Measurements from ENCODE around the gene UBE2J2. TPM values are rescaled to one million over a fixed set of nuclear protein-coding genes. Genes with fewer than 3 reads are reported as not detected.

Gene UBE2J2
- total RNA-seq, 2 donors from 2014 or later: 59.4 to 80.5 TPM

DNA sequence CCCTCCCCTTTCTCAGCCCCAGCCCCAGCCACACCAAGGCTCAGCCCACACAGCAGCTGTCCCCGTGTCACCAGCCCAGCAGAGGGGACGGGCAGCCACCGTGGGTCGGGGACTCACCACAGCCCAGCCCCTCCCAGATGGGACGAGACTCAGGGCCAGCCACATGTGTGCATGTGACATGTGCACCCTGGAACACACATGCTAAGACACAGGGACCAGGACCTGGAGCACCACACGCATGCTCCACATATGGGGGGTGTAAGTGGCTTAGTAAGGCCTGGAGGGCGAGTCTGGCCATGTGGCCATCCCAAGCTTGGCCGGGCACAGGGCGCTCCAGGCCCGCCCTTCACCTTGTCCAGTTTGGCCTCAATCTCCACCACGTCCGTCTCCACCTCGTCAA is 30.1 kb upstream of the UBE2J2 start:
- DNase-seq (ENCODE audit: low spot score in 2 of 2) (no peak), ATAC-seq (no peak)
- H3K36me3 Mint-ChIP-seq: peaks cover 0 to 7% of the 10 kb centered on the region in 2 donors
- H3K27ac Mint-ChIP-seq: no peak overlapping the region
- H3K9me3 Mint-ChIP-seq: no peaks in the 10 kb centered on the region

DNA sequence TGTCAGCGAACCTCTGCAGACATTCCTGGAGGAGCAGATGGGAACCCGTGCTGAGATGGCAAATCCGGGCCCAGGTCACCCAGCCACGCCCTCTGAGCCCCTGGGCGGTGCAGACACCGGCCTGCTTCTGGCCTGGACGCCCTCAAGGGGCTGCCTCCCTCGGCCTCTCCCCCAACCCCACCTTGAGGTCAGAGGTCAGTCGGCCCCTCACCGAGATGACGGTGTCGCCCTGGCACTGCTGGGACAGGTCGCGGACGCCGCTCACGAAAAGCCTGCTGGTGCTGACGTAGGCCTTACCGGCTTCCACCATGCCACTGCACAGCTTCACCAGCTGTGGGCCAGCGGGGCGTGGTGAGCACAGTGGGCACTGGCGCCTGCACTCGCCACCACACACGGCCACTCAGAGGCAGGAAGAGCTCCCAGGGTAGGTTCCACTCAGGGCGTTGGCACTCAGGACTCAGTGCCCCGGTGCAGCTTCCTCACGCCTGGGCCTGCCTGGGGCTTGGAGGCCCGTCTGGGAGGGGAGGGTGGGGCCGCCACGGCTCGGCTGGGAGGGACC is 29.4 kb upstream of the UBE2J2 start:
- no peaks in the 10 kb centered on the region for H3K9me3 Mint-ChIP-seq
- ATAC-seq (no peak), DNase-seq (ENCODE audit: low spot score in 2 of 2) (no peak)
- H3K36me3 Mint-ChIP-seq: peaks cover 0 to 7% of the 10 kb centered on the region in 2 donors
- no peak overlapping the region for H3K27ac Mint-ChIP-seq

DNA sequence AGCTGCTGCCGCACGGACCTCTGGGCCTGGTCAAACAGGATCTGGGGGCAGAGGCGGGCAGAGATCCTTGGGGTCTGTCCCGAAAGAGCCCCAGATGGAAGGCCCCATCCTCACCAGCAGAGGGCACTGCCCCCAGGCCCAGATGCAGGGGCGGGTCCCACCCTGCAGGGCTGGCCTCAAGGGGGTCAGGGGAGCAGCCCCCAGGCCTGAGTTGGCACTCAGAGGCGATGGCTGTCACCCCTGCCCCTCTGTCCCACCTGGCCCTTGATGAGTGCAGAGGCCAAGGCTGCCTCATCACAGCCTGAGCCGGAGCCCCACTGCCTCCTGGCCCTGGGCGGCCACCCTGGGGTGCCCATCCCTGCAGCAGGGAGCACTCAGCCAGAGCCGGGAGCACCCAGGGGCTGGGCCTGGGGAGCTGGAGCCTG is 28.4 kb upstream of the UBE2J2 start:
- peaks cover 0 to 6% of the 10 kb centered on the region in 2 donors for H3K36me3 Mint-ChIP-seq
- ATAC-seq (no peak), DNase-seq (ENCODE audit: low spot score in 2 of 2) (no peak)
- H3K9me3 Mint-ChIP-seq: no peaks in the 10 kb centered on the region
- no peak overlapping the region for H3K27ac Mint-ChIP-seq

DNA sequence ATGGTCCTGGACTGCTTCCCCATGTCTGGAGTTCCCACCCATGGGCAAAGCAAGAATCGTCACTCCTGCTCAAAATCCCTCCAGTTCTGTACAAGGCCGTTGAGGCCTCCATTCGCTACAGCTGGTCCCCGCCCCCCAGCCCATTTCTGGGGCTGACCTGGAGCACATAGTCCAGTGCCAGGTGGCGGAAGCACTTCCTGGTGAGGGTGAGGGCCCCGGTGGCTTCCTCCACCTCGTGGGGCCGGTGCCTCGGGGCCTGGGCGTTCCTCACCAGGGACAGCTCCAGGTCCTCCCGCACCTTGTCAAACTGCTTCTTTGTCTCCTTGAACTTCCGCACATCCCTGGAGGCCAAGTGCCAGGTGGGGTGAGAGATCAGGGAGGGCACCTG is 26.7 kb upstream of the UBE2J2 start:
- Mint-ChIP-seq H3K9me3 (no peaks in the 10 kb centered on the region), H3K27ac (no peak overlapping the region), H3K36me3 (no peaks in the 10 kb centered on the region)
- ATAC-seq (no peak), DNase-seq (ENCODE audit: low spot score in 2 of 2) (no peak)

DNA sequence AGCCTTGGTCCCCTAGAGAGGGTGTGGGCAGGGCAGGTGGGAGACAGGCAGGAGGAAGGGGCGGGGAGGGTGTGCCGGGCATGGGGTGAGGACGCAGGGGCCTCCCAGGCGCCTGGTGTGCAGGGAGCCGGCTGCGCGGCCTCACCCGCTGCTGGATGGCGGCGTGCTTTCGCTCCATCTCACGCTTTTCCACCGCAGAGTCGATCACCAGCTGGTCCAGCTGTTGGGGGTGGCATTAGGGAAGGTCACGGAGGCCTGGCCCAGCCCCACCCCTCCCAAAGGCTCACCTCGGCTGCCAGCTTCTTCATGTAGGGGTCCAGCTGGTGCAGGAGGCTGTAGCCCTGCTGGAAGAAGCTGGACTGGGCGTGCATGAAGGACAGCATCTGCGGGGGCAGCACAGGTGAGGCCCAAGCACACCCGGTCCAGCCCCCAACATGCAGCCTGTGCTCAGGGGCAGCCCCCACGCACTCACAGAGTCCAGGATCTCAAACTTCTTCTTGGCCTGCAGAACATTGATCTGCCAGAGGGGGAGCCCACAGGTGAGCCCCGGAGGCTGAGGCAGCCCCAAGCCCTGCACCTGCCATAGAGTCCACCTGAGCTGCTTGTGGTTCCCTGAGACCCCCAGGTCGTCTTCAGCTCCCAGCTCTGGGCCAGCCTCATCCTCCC is 26.2 kb upstream of the UBE2J2 start:
- DNase-seq (ENCODE audit: low spot score in 2 of 2): no peak
- Mint-ChIP-seq H3K9me3 (no peaks in the 10 kb centered on the region), H3K36me3 (no peaks in the 10 kb centered on the region), H3K27ac (no peak overlapping the region)
- ATAC-seq: peak; percentile 44 to 60

DNA sequence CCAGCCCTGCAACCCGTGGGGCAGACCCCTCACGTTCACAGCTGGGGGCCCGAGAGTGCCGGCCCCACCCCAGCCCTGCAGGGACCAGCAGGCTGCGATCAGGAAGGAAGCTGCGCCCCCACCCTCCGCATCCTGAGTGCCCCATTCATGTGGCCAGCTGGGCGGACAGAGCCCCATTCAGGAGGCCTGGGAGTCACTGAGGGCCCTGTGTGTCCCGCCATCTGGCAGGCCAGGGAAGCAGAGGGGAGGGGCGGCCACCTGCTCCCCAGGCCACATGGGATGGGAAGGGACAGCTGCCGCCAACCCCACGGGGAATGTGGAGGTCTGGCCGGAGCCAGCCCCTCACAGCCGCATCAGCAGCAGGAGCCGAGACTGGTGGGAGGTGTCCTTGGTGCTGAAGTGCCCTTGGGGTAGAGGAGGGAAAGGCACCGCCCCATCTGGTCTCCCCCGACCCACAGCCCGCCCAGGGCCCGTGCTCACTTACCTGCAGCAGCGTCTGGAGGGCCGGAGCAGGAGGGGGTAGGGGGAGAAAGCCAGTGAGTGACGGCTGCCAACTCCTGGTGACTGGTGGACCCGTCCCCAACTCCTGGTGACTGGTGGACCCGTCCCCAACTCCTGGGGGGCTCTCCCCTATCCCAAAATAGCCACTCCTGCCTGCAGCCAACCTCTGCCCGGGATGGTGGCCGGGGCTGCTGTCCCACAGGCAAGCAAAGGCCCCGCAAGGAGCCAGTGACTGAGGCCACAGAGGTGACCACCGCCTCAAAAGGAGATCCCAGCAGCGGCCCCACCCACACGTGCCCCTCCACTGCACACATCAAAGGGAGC is 25.4 kb upstream of the UBE2J2 start:
- DNase-seq (ENCODE audit: low spot score in 2 of 2) (no peak), ATAC-seq (no peak)
- H3K27ac Mint-ChIP-seq: no peak overlapping the region
- H3K9me3 Mint-ChIP-seq: no peaks in the 10 kb centered on the region
- no peaks in the 10 kb centered on the region for H3K36me3 Mint-ChIP-seq

DNA sequence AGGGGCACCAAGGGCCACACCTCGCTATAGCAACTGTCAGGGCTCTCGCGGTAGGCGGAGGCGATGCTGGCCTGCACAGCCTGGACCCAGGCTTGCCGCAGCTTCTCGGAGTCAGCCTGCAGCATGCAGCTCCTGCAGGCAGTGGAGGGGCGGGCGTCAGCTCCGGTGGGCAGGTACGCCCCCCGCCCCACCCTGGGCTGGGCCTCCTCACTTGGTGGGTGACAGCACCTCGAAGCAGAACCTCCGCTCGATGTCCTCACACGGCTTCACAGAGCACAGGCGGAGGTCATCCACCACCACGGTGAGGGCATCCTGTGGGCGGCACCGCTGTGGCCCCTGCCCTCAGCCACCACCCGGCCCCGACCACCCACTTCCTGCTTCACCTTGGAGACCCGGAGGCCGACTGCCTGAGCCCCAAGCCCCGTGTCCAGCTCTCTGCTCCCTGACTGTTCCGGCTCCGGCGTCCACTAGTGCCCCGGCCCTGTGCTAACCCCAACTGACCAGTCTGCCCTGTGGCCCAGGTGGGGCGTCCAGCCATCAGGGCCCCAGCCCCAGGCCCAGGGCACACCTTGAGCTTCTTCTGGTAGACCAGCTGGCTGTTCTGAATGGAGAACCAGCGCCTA is 24.3 kb upstream of the UBE2J2 start:
- DNase-seq (ENCODE audit: low spot score in 2 of 2) (no peak), ATAC-seq (no peak)
- H3K9me3 Mint-ChIP-seq: no peaks in the 10 kb centered on the region
- no peaks in the 10 kb centered on the region for H3K36me3 Mint-ChIP-seq
- no peak overlapping the region for H3K27ac Mint-ChIP-seq

DNA sequence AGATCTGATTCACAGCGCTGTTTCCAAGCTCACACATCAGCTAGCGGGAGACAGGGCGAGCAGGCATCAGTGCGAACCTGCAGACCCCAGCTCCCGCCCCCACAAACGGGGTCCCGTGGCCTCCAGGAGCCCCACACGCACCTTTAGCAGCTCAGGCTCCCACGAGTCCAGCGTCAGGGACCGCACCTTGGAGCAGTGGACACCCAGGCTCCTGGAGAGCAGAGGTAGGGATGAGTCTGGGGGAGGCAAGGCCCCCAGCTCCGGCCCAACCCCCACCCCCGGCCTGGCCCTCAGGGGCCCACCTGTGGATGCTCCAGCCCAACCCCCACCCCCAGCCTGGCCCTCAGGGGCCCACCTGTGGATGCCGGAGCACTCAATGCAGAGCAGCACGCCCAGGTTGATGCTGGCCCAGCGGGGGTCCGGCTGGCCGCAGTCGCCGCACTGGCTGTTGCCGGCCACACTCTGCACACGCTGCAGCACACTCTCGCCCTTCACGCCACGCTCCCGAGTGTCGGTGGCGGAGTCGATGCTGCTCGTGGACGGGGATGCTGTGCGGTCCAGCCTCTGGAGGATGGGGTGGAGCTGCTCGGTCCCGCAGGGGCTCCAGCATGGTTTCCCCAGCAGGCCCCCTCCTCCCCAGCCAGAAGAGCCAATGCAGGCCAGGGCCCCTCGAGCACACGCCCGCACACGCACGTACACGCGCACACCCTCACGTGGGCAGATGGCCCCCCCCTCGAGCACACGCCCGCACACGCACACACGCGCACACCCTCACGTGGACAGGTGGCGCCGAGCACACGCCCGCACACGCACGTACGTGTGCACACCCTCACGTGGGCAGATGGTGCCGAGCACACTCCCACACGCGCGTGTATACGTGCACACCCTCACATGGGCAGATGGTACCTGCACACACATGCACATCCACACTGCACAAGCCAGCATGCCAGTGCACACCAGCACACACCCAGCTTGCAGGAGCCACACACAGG is 22.7 kb upstream of the UBE2J2 start:
- ATAC-seq (no peak), DNase-seq (ENCODE audit: low spot score in 2 of 2) (no peak)
- no peaks in the 10 kb centered on the region for H3K9me3 Mint-ChIP-seq
- no peak overlapping the region for H3K27ac Mint-ChIP-seq
- no peaks in the 10 kb centered on the region for H3K36me3 Mint-ChIP-seq

DNA sequence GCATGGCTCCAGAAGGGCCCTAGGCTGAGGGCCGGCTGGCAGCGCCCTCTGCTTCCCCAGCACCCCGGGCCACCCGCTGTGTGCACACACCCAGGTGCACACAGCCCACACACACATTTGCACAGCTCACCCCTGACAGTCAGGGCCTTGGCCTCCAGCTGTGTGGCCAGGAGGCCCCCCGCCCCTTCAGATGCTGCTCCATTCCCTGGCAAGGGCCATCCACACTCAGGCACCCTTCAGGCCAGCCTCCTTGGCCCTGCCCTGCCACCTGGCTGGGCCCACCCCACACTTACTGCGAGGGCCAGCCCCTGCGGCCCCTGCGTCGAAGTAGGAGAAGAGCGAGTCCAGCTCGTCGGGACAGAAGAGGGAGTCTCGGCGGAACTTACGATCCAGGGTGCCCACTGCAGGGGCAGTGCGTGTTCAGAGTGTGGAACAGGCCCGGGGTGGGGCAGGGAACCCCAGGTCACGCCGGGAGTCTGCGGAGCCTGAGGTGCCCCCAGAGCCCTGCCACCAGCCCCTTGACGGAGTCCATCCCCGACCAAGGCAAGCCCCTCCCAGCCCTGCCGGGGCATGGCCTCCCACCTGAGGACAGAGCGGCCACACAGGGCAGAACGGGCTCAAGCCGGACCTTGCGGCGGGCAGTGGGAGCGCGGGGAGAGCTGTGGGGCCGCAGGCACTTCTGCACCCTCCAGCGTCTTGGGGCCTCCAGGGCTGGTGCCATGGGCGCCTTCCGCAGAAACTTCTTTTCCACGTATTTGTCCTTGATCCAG is 21.7 kb upstream of the UBE2J2 start:
- H3K27ac Mint-ChIP-seq: no peak overlapping the region
- H3K9me3 Mint-ChIP-seq: no peaks in the 10 kb centered on the region
- no peak for DNase-seq (ENCODE audit: low spot score in 2 of 2)
- ATAC-seq: no peak
- H3K36me3 Mint-ChIP-seq: no peaks in the 10 kb centered on the region

DNA sequence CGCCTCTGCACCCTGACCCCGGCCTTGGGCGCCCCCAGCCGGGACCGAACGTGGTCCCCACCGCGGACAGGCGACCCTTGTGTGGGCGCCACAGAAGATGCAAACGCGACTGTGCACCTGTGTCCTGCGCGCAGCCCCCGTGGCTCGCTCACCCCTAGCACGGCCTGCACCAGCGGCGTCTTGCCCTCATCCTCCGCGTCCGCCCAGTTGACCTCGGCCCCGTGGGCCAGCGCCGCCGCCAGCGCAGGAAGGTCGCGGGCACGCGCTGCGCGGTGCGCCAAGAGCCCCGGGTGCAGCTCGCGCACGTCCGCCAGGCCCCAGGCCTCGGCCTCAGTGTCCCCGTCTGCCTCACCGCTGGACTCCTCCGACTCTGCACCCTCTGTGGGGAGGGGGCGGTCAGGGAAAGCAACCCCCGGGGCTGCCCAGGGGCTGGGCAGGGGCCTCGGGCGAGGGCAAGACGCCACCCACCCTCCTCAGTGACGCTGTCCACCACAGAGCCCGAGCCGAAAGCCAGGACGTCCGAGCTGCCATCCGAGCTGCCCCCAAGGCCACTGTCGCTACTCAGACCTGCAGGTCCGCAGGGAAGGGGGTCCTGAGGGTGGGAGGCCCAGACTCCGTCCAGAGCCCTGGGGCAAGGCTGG is 20.7 kb upstream of the UBE2J2 start:
- no peak overlapping the region for H3K27ac Mint-ChIP-seq
- H3K36me3 Mint-ChIP-seq: no peaks in the 10 kb centered on the region
- H3K9me3 Mint-ChIP-seq: no peaks in the 10 kb centered on the region
- ATAC-seq (no peak), DNase-seq (ENCODE audit: low spot score in 2 of 2) (no peak)

DNA sequence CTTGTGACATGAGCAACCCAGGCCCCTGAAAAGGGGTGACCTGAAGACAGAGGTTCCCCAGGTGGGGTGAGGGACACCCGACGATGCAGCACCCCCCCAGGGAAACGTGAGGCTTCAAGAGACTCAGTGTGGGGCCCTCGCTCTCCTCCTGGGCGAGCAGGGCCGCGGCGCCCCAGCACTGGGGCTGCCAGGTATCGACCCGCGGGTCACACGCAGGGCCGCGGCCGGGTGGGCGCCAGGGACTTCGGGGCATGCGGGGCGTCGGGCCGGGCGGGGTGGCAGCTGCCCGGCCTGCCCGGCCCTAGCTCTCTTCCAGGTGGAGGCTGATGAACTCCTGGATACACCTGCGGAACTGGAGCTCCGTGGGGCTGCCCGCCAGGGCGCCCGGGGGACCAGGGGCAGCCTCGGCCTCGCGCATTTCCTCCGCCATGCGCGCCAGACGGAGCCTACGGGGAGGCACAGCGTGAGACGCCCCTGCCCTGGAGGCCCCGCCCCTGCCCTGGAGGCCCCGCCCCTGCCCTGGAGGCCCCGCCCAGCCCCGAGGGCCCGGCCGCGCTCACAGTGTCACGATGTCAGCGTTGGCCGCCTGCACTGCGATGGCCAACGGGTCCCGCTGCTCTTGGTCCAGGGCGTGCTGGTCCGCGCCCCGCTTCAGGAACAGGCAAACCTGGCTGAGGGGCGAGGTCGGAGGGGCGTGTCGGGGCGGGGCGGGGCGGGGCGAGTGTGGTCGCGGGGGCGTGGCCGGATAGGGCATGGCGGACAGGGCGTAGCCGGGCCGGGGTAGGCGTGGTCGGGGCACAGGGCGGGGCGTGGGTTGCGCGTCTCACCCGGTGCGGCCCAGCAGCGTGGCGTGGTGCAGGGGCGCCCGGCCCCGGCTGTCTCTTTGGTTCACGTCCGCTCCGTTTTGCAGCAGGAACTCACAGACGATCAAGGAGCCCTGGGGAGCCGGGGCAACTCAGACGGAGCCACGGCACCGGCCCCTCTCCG is 19.9 kb upstream of the UBE2J2 start:
- Mint-ChIP-seq H3K36me3 (no peaks in the 10 kb centered on the region), H3K27ac (no peak overlapping the region), H3K9me3 (no peaks in the 10 kb centered on the region)
- ATAC-seq (no peak), DNase-seq (ENCODE audit: low spot score in 2 of 2) (no peak)

DNA sequence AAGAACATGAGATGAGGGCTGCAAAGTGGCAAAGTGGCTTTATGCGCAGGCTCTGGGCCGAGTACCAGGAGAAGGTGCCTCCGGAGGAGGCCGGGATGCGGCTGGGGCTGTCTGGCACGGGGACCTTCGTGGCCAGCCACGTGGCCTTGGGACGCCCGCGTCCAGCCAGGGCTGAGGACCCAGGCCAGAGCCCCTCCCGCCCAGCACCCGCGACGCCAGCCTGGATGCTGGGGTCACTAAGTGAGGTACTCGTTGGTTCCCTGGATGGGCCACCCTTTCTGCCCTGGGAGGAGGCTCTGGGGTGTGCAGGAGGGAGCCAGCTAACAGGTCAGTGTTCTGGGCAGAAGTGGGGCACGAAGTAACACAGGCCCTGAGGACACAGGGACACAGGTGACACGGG is 19.2 kb upstream of the UBE2J2 start:
- Mint-ChIP-seq H3K36me3 (no peaks in the 10 kb centered on the region), H3K9me3 (no peaks in the 10 kb centered on the region), H3K27ac (no peak overlapping the region)
- ATAC-seq (no peak), DNase-seq (ENCODE audit: low spot score in 2 of 2) (no peak)

DNA sequence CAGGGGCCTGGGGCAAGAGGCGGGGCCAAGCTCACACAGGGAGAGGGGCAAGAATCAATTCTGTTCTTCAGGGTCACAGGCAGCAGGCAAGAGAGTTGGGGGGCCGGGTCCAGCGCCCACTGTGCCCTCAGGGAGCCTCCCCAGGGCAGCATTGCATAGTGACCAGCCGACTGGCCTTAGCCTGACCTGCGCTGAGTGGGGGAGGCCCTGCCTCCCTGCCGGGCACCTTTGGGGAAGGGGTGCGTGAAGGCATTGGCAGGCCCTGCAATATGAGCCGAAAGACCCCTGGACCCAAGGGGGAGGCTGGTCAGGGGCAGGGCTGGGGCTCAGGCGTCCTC is 18.8 kb upstream of the UBE2J2 start:
- H3K27ac Mint-ChIP-seq: no peak overlapping the region
- H3K9me3 Mint-ChIP-seq: no peaks in the 10 kb centered on the region
- no peak for ATAC-seq
- no peak for DNase-seq (ENCODE audit: low spot score in 2 of 2)
- H3K36me3 Mint-ChIP-seq: no peaks in the 10 kb centered on the region
